Spinal cord (tissue), 10 donors: Measurements from ENCODE around the gene MID2. TPM values are rescaled to one million over a fixed set of nuclear protein-coding genes. Genes with fewer than 3 reads are reported as not detected.
"Not testable (repeated sequence)": the region's sequence is repeated elsewhere in the genome, so short reads cannot be mapped to it uniquely, and the experiment has no call there.

Experiments
- DNase-seq, 6 donors: peaks; one replicate each; pipeline versions ENCODE4 v3.0.0 to v3.0.0-alpha.2; 2013 to 2015; ENCODE audit warnings: low spot score in 6 of 6, low read depth in 4 of 6
- H3K27ac ChIP-seq: one replicate; pipeline ENCODE4 v1.5.1; 2013; ENCODE audit warnings: low read depth, low read length, control low read depth
- H3K27me3 ChIP-seq: one replicate; pipeline ENCODE4 v1.6.1; 2013; ENCODE audit warnings: low read length; ENCODE audit not compliant: control insufficient read depth, insufficient read depth
- H3K36me3 ChIP-seq: one replicate; pipeline ENCODE4 v1.6.1; 2013; ENCODE audit warnings: low read length; ENCODE audit not compliant: control insufficient read depth, insufficient read depth
- H3K4me1 ChIP-seq: one replicate; pipeline ENCODE4 v1.6.1; 2013; ENCODE audit warnings: low read length; ENCODE audit not compliant: control insufficient read depth, insufficient read depth
- H3K4me3 ChIP-seq: one replicate; pipeline ENCODE4 v1.5.1; 2013; ENCODE audit warnings: low read depth, low read length, control low read depth
- H3K9me3 ChIP-seq: one replicate; pipeline ENCODE4 v1.6.1; 2013; ENCODE audit warnings: low read length; ENCODE audit not compliant: control insufficient read depth, insufficient read depth
- WGBS: methylation state at CpG from one replicate; pipeline ENCODE4 v1.1.5; 2013; ENCODE audit warnings: missing lambda C conversion rate; ENCODE audit not compliant: insufficient coverage; 5-methylcytosine and 5-hydroxymethylcytosine counted together
- polyA plus RNA-seq, 2 donors: library from polyadenylated mRNA; unstranded; fragments of 120-200 nt; gene quantifications; one replicate each; pipeline ENCODE4 v1.2.1, GENCODE V29; 2013; ENCODE audit not compliant: insufficient read length in 2 of 2
- small RNA-seq: library from RNA; depleted of rRNA; stranded (forward); fragments of <200 nt; gene quantifications from one replicate; pipeline ENCODE3, GENCODE V24; 2014; ENCODE audit warnings: low replicate concordance
- total RNA-seq, 2 donors: library from RNA; depleted of rRNA in 1 of 2; stranded (reverse); fragments of 120-200 nt in 1 of 2; fragments of >200 nt in 1 of 2; gene quantifications; one replicate each; pipeline versions ENCODE4 v1.2.3 to v1.2.4, GENCODE V29; 2013 to 2014
- donor health status: healthy.

Gene MID2
- total and polyA plus RNA-seq, 4 donors, result 8.4 to 25.0 (median 13.9) TPM

DNA sequence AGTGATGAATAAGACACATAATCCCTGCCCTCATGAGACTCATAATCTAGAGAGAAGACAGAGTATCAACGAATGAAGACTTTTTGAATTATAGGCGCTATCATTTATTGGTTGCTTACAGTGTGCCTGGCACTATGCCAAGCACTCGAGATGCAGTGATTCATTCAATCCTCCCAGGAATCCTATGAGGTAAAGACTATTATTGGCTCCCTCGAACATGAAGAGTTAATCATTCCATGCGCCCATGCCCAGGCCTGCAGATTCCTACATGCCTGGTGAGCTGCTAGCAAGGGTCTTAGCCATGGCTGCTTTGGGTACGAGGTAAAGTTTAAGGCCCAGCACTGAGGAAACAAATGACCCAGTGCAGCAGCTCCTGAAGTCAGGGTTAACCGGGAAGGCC is 109.5 kb downstream of the MID2 start:
- peaks cover 5% of the 10 kb centered on the region for H3K27me3 ChIP-seq
- no peaks in the 10 kb centered on the region for H3K9me3 ChIP-seq
- no peaks in the 10 kb centered on the region for H3K36me3 ChIP-seq
- H3K4me1 ChIP-seq, result peaks cover 9% of the 10 kb centered on the region
- H3K4me3 ChIP-seq, result no peak overlapping the region
- no peak overlapping the region for H3K27ac ChIP-seq
- DNase-seq, result peak in 1 of 6 donors; percentile 10
- 52% methylated on average over 6 of the region's 7 CpGs for WGBS

GRCh38 chrX:107935664-107936433 is 110.2 kb downstream of the MID2 start:
- DNase-seq, result peak in 1 of 6 donors; percentile 58
- 36% methylated on average over 39 of the region's 48 CpGs for WGBS
- H3K9me3 ChIP-seq, result no peaks in the 10 kb centered on the region
- H3K27ac ChIP-seq, result no peak overlapping the region
- no peaks in the 10 kb centered on the region for H3K36me3 ChIP-seq
- H3K4me3 ChIP-seq, result peak overlapping the region; percentile 32
- H3K4me1 ChIP-seq, result peaks cover 9% of the 10 kb centered on the region
- H3K27me3 ChIP-seq, result peaks cover 6% of the 10 kb centered on the region

- Histone ChIP-seq H3K4me3 (peak overlapping the region; percentile 32), H3K9me3 (no peaks in the 10 kb centered on the region), H3K4me1 (peaks cover 9% of the 10 kb centered on the region), H3K36me3 (no peaks in the 10 kb centered on the region), H3K27me3 (peaks cover 6% of the 10 kb centered on the region), H3K27ac (no peak overlapping the region)
- WGBS, result 62% methylated on average over 8 of the region's 16 CpGs
- peak in 1 of 6 donors; percentile 2 for DNase-seq
Observed at GRCh38 chrX:107936434-107936730, 110.7 kb downstream of the MID2 start.

GRCh38 chrX:107940095-107940494 is 114.4 kb downstream of the MID2 start:
- Histone ChIP-seq H3K9me3 (no peaks in the 10 kb centered on the region), H3K27me3 (peaks cover 6% of the 10 kb centered on the region), H3K36me3 (no peaks in the 10 kb centered on the region), H3K27ac (no peak overlapping the region), H3K4me1 (peaks cover 9% of the 10 kb centered on the region), H3K4me3 (no peak overlapping the region)
- no peak for DNase-seq
- 100% methylated on average over 2 of the region's 3 CpGs for WGBS

GRCh38 chrX:107955337-107955736 is 129.7 kb downstream of the MID2 start:
- H3K4me3 ChIP-seq, DNase-seq, H3K4me1 ChIP-seq, H3K27ac ChIP-seq, H3K36me3 ChIP-seq, H3K27me3 ChIP-seq, H3K9me3 ChIP-seq: not testable (repeated sequence)

- no CpG with 5 or more reads among the region's 5 CpGs for WGBS
- no peak overlapping the region for H3K27ac ChIP-seq
- no peaks in the 10 kb centered on the region for H3K4me1 ChIP-seq
- no peak overlapping the region for H3K4me3 ChIP-seq
- H3K27me3 ChIP-seq, result no peaks in the 10 kb centered on the region
- no peak for DNase-seq
- no peaks in the 10 kb centered on the region for H3K9me3 ChIP-seq
- H3K36me3 ChIP-seq, result no peaks in the 10 kb centered on the region
Observed at GRCh38 chrX:107968623-107969022, 143.0 kb downstream of the MID2 start.

DNA sequence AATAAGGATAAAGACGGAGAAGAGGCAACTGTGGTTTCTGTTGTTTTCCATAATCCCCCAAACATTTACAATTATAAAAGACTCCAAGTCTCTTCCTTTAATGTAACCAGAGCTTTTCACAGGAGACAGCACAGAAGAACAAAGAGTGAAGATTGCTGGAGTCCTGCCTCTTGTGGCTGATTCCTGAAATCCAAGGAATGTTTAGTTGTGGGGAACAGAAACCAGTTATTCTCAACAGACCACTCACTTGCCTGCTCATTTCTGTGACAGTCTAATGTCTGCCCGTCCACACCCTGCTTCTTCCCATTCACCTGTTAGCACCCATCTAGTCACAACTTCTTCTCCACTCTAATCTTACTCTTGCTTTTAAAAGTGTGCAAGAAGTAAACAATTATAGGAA is 144.4 kb downstream of the MID2 start:
- WGBS, result no CpG with 5 or more reads among the region's 2 CpGs
- H3K4me3 ChIP-seq, result no peak overlapping the region
- H3K36me3 ChIP-seq, result no peaks in the 10 kb centered on the region
- no peaks in the 10 kb centered on the region for H3K9me3 ChIP-seq
- no peaks in the 10 kb centered on the region for H3K4me1 ChIP-seq
- no peak for DNase-seq
- H3K27me3 ChIP-seq, result no peaks in the 10 kb centered on the region
- no peak overlapping the region for H3K27ac ChIP-seq

DNA sequence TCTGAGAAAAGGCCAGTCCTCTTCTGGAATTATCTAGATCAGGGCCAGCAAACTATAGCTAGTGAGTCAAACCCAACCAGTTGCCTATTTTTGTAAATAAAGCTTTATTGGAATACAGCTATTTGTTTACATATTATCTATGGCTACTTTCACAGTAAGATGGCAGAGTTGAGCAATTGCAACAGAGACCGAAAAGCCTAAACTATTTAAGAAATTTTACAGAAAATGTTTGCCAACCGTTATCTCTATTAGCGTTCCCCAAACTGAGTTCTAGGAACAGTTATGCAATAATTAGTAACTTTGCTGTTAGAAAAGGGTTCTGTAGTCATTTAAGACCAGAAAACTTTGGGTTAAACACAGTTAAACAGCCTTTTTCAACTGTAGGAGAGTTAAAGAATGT is 146.0 kb downstream of the MID2 start:
- Histone ChIP-seq H3K4me3 (no peak overlapping the region), H3K4me1 (no peaks in the 10 kb centered on the region), H3K36me3 (no peaks in the 10 kb centered on the region), H3K27ac (no peak overlapping the region), H3K27me3 (peaks cover 3% of the 10 kb centered on the region), H3K9me3 (no peaks in the 10 kb centered on the region)
- WGBS, result no CpG with 5 or more reads among the region's 3 CpGs
- no peak for DNase-seq

Small RNA genes lying within 50 kb of the gene (small RNA-seq; reads per million reads assigned to genes)
- gene RF00019, result not detected

Other genes with a start within 250 kb of the MID2 start
- gene PRPS1, start 197.4 kb upstream of the MID2 start, total RNA-seq, result 10 to 100 TPM; 41.3 to 47.8 TPM
- 10 to 100 TPM; 59.3 to 61.9 TPM for gene PRPS1, start 197.4 kb upstream of the MID2 start, polyA plus RNA-seq
- gene TSC22D3, start 50.1 kb upstream of the MID2 start, total RNA-seq, result 100 to 1,000 TPM; 119 to 150 TPM
- 100 to 1,000 TPM; 121 to 141 TPM for gene TSC22D3, start 50.1 kb upstream of the MID2 start, polyA plus RNA-seq
- under 1 TPM in 1 of 2 donors, not detected in 1; 0.06 TPM for gene NCBP2L, start 48.1 kb upstream of the MID2 start, total RNA-seq
- under 1 TPM in 1 of 2 donors, not detected in 1; 0.14 TPM for gene NCBP2L, start 48.1 kb upstream of the MID2 start, polyA plus RNA-seq
- gene TEX13B, start 156.5 kb downstream of the MID2 start, total RNA-seq, result not detected
- gene TEX13B, start 156.5 kb downstream of the MID2 start, polyA plus RNA-seq, result not detected
- under 1 TPM; 0.39 to 0.79 TPM for gene VSIG1, start 219.2 kb downstream of the MID2 start, total RNA-seq
- 1 to 10 TPM in 1 of 2 donors, under 1 TPM in 1; 1.00 to 1.2 TPM for gene VSIG1, start 219.2 kb downstream of the MID2 start, polyA plus RNA-seq